ENCODE measurements around the gene GPATCH8.

Gene GPATCH8

DNA sequence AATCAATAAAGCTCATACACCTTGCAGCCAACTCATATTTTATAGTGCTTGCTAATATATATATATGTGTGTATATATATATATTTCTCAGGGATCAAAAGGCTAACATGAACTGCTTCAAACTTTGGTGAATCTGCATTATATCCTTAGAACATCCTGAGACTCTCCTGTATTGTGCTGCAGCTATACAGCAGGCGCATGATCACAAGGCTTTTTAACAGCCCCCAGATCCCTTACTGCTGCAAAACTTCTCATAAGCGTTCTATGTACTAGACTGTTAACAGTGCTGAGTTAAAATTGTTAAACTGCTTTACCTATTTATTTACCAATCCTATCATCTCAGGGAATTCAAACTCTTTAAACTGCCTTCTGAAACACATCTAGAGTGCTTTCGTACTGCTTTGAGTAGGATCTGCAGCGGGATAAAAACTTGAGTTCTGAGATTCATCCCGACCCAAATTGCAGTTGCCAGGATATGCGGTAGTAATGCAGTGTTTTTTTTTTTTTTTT is 1.3 kb downstream of the GPATCH8 start:
- peaks cover 11% of the 10 kb centered on the region for H3K79me2 ChIP-seq (ENCODE audit: control insufficient read depth, insufficient read depth, low read length, poor library complexity)
- no peak overlapping the region for H3K14ac ChIP-seq (ENCODE audit: low read length)
- H2AFZ ChIP-seq (ENCODE audit: insufficient read depth, low read length, poor library complexity) = no peak overlapping the region
- H2BK120ac ChIP-seq (ENCODE audit: insufficient read depth, low read length, poor library complexity) = no peak overlapping the region
- no peak overlapping the region for H3K9ac ChIP-seq (ENCODE audit: low read length)
- H4K8ac ChIP-seq (ENCODE audit: low read depth, low read length) = no peak overlapping the region
- H4K91ac ChIP-seq (ENCODE audit: low read depth, low read length) = no peak overlapping the region
- H3K18ac ChIP-seq (ENCODE audit: low read length) = no peak overlapping the region
- H3K27ac ChIP-seq (ENCODE audit: low read depth, low read length) = no peak overlapping the region
- WGBS (ENCODE audit: extremely low coverage, insufficient coverage, insufficient read length) = no CpG with 5 or more reads among the region's 6 CpGs
- no peak overlapping the region for H3K4me3 ChIP-seq (ENCODE audit: low read depth, low read length)
- H3K27me3 ChIP-seq (ENCODE audit: insufficient read depth, low read length) = no peaks in the 10 kb centered on the region
- H3K36me3 ChIP-seq (ENCODE audit: control insufficient read depth in 1 of 2, insufficient read depth in 2 of 2, low read length in 2 of 2) = no peaks in the 10 kb centered on the region
- H2BK5ac ChIP-seq (ENCODE audit: low read depth, low read length, poor library complexity) = no peak overlapping the region
- no peak overlapping the region for H4K12ac ChIP-seq (ENCODE audit: low read depth, low read length)
- H3K4me2 ChIP-seq (ENCODE audit: low read length) = peak overlapping the region; percentile 69
- peak overlapping the region; percentile 64 for H3K4ac ChIP-seq (ENCODE audit: low read depth, low read length)
- DNase-seq = no peak
- no peaks in the 10 kb centered on the region for H3K4me1 ChIP-seq (ENCODE audit: control insufficient read depth in 1 of 2, insufficient read depth in 2 of 2, low read length in 2 of 2)
- H3K23ac ChIP-seq (ENCODE audit: low read length) = no peak overlapping the region
- no peak overlapping the region for H2AK5ac ChIP-seq (ENCODE audit: low read length)
- no peaks in the 10 kb centered on the region for H3K9me3 ChIP-seq (ENCODE audit: insufficient read depth, low read depth, low read length)
- no peak overlapping the region for H2BK12ac ChIP-seq (ENCODE audit: low read length)
- H3K79me1 ChIP-seq (ENCODE audit: low read length) = peaks cover 7% of the 10 kb centered on the region

DNA sequence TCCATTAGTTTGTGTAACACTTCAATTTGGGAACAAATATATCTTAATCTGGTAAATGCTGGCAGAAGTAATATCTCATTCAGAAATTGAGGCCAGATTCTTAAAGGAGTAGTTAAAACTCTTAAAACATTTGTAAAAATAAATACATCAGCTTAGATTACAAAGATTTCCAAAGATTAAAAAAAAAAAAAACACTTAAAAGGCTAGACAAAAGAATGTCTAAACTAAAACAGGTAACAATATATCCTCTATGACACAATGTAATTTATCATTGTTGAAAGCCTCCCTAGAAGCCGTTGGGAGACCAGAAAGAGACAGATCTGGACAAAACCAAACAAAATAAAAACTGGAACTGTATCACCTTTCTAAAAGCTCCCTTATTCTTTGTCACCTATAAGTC is 3.5 kb downstream of the GPATCH8 start:
- Histone ChIP-seq H3K4me1 (ENCODE audit: control insufficient read depth in 1 of 2, insufficient read depth in 2 of 2, low read length in 2 of 2) (no peaks in the 10 kb centered on the region), H3K36me3 (ENCODE audit: control insufficient read depth in 1 of 2, insufficient read depth in 2 of 2, low read length in 2 of 2) (no peaks in the 10 kb centered on the region), H3K23ac (ENCODE audit: low read length) (no peak overlapping the region), H2BK12ac (ENCODE audit: low read length) (no peak overlapping the region), H3K4ac (ENCODE audit: low read depth, low read length) (no peak overlapping the region), H3K27ac (ENCODE audit: low read depth, low read length) (no peak overlapping the region), H4K8ac (ENCODE audit: low read depth, low read length) (no peak overlapping the region), H4K12ac (ENCODE audit: low read depth, low read length) (no peak overlapping the region), H3K9me3 (ENCODE audit: insufficient read depth, low read depth, low read length) (no peaks in the 10 kb centered on the region), H3K18ac (ENCODE audit: low read length) (no peak overlapping the region), H2BK5ac (ENCODE audit: low read depth, low read length, poor library complexity) (no peak overlapping the region), H2BK120ac (ENCODE audit: insufficient read depth, low read length, poor library complexity) (no peak overlapping the region), H3K9ac (ENCODE audit: low read length) (no peak overlapping the region), H3K27me3 (ENCODE audit: insufficient read depth, low read length) (no peaks in the 10 kb centered on the region), H2AFZ (ENCODE audit: insufficient read depth, low read length, poor library complexity) (no peak overlapping the region), H3K4me2 (ENCODE audit: low read length) (no peak overlapping the region), H3K4me3 (ENCODE audit: low read depth, low read length) (no peak overlapping the region), H3K14ac (ENCODE audit: low read length) (no peak overlapping the region), H3K79me1 (ENCODE audit: low read length) (peaks cover 7% of the 10 kb centered on the region), H3K79me2 (ENCODE audit: control insufficient read depth, insufficient read depth, low read length, poor library complexity) (peaks cover 14% of the 10 kb centered on the region), H4K91ac (ENCODE audit: low read depth, low read length) (no peak overlapping the region), H2AK5ac (ENCODE audit: low read length) (no peak overlapping the region)
- no CpG with 5 or more reads among the region's 1 CpG for WGBS (ENCODE audit: extremely low coverage, insufficient coverage, insufficient read length)
- no peak for DNase-seq

DNA sequence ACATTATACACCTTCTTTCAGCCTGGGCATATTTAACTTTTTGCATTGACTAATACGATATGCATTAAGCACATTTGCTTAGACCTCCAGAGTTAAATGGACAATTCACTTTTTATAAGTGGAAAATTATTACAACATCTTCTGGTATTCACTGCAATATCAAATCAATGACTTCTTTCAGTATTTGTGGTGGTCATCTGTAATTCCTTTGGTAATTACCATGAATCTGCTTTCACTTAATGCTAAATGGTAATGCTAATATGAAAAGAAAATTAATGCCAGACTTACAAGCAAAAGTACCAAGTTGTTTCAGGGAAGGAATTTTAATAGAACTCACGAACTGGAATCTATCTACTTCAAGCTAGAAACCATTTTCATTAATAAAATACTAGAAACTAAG is 6.4 kb downstream of the GPATCH8 start:
- H4K8ac ChIP-seq (ENCODE audit: low read depth, low read length) = no peak overlapping the region
- no peaks in the 10 kb centered on the region for H3K9me3 ChIP-seq (ENCODE audit: insufficient read depth, low read depth, low read length)
- no peak overlapping the region for H3K4me3 ChIP-seq (ENCODE audit: low read depth, low read length)
- H3K36me3 ChIP-seq (ENCODE audit: control insufficient read depth in 1 of 2, insufficient read depth in 2 of 2, low read length in 2 of 2) = no peaks in the 10 kb centered on the region
- no peaks in the 10 kb centered on the region for H3K4me1 ChIP-seq (ENCODE audit: control insufficient read depth in 1 of 2, insufficient read depth in 2 of 2, low read length in 2 of 2)
- peaks cover 10% of the 10 kb centered on the region for H3K79me2 ChIP-seq (ENCODE audit: control insufficient read depth, insufficient read depth, low read length, poor library complexity)
- no peak overlapping the region for H3K4ac ChIP-seq (ENCODE audit: low read depth, low read length)
- no peaks in the 10 kb centered on the region for H3K79me1 ChIP-seq (ENCODE audit: low read length)
- H3K4me2 ChIP-seq (ENCODE audit: low read length) = no peak overlapping the region
- H3K9ac ChIP-seq (ENCODE audit: low read length) = no peak overlapping the region
- WGBS (ENCODE audit: extremely low coverage, insufficient coverage, insufficient read length) = no CpG with 5 or more reads among the region's 2 CpGs
- no peak overlapping the region for H3K27ac ChIP-seq (ENCODE audit: low read depth, low read length)
- no peak overlapping the region for H3K14ac ChIP-seq (ENCODE audit: low read length)
- H2BK5ac ChIP-seq (ENCODE audit: low read depth, low read length, poor library complexity) = no peak overlapping the region
- no peak overlapping the region for H4K91ac ChIP-seq (ENCODE audit: low read depth, low read length)
- H2BK120ac ChIP-seq (ENCODE audit: insufficient read depth, low read length, poor library complexity) = no peak overlapping the region
- H3K23ac ChIP-seq (ENCODE audit: low read length) = no peak overlapping the region
- H3K27me3 ChIP-seq (ENCODE audit: insufficient read depth, low read length) = no peaks in the 10 kb centered on the region
- H2AK5ac ChIP-seq (ENCODE audit: low read length) = no peak overlapping the region
- no peak overlapping the region for H3K18ac ChIP-seq (ENCODE audit: low read length)
- no peak overlapping the region for H2AFZ ChIP-seq (ENCODE audit: insufficient read depth, low read length, poor library complexity)
- H4K12ac ChIP-seq (ENCODE audit: low read depth, low read length) = no peak overlapping the region
- no peak for DNase-seq
- no peak overlapping the region for H2BK12ac ChIP-seq (ENCODE audit: low read length)

DNA sequence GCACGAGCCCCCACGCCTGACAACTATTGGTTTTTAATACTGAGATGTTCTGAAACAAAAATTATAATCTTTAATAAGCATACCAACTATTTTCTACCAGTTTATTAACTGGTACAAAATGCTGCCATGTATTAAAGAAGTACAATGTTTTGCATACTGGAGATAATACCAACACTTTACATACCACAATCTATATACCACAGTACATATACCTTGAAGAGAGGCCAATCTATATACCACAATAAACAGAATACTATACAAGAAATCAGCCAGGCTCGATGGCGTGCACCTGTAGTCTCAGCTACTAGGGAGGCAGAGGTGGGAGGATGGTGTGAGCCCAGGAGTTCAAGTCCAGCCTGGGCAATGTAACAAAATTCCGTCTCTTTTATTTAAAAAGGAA is 9.9 kb downstream of the GPATCH8 start:
- H3K18ac ChIP-seq (ENCODE audit: low read length) = no peak overlapping the region
- H4K8ac ChIP-seq (ENCODE audit: low read depth, low read length) = no peak overlapping the region
- H3K79me2 ChIP-seq (ENCODE audit: control insufficient read depth, insufficient read depth, low read length, poor library complexity) = peaks cover 12% of the 10 kb centered on the region
- H3K14ac ChIP-seq (ENCODE audit: low read length) = no peak overlapping the region
- no peaks in the 10 kb centered on the region for H3K9me3 ChIP-seq (ENCODE audit: insufficient read depth, low read depth, low read length)
- no peaks in the 10 kb centered on the region for H3K79me1 ChIP-seq (ENCODE audit: low read length)
- peaks cover 2% of the 10 kb centered on the region in 2 experiments for H3K36me3 ChIP-seq (ENCODE audit: control insufficient read depth in 1 of 2, insufficient read depth in 2 of 2, low read length in 2 of 2)
- no peak overlapping the region for H2BK12ac ChIP-seq (ENCODE audit: low read length)
- no peak overlapping the region for H3K9ac ChIP-seq (ENCODE audit: low read length)
- no peak overlapping the region for H4K91ac ChIP-seq (ENCODE audit: low read depth, low read length)
- no peak overlapping the region for H3K23ac ChIP-seq (ENCODE audit: low read length)
- H3K4me3 ChIP-seq (ENCODE audit: low read depth, low read length) = no peak overlapping the region
- H2BK5ac ChIP-seq (ENCODE audit: low read depth, low read length, poor library complexity) = no peak overlapping the region
- no peak overlapping the region for H3K4me2 ChIP-seq (ENCODE audit: low read length)
- peak overlapping the region; percentile 79 for H3K4ac ChIP-seq (ENCODE audit: low read depth, low read length)
- H2AK5ac ChIP-seq (ENCODE audit: low read length) = no peak overlapping the region
- H3K27me3 ChIP-seq (ENCODE audit: insufficient read depth, low read length) = no peaks in the 10 kb centered on the region
- H2BK120ac ChIP-seq (ENCODE audit: insufficient read depth, low read length, poor library complexity) = no peak overlapping the region
- H4K12ac ChIP-seq (ENCODE audit: low read depth, low read length) = no peak overlapping the region
- no peaks in the 10 kb centered on the region for H3K4me1 ChIP-seq (ENCODE audit: control insufficient read depth in 1 of 2, insufficient read depth in 2 of 2, low read length in 2 of 2)
- no peak overlapping the region for H2AFZ ChIP-seq (ENCODE audit: insufficient read depth, low read length, poor library complexity)
- DNase-seq = no peak
- H3K27ac ChIP-seq (ENCODE audit: low read depth, low read length) = no peak overlapping the region
- no CpG with 5 or more reads among the region's 5 CpGs for WGBS (ENCODE audit: extremely low coverage, insufficient coverage, insufficient read length)

Data from trophoblast cell (in vitro differentiated cells and primary cell).